Motor neuron (in vitro differentiated cells): Measurements from ENCODE around the gene SIX5. TPM values are rescaled to one million over a fixed set of nuclear protein-coding genes. Genes with fewer than 3 reads are reported as not detected.

ENCODE experiments used
- ATAC-seq, 8 experiments: fragments of 200-7000 bp; cut with Tn5 transposase; replicated peaks in 6 of 8; 2 replicates each; pipeline ENCODE4 v1.8.0; 2021; ENCODE audit warnings: mild to moderate bottlenecking in 8 of 8, moderate library complexity in 8 of 8
- H3K27ac ChIP-seq, 2 donors: fragments of 250-450 bp; sonication (Bioruptor Pico); 2 replicates each; pipeline ENCODE4 v1.9.0; 2021; ENCODE audit warnings: antibody characterized with exemption in 2 of 2, mild to moderate bottlenecking in 2 of 2, moderate library complexity in 1 of 2
- H3K4me1 ChIP-seq, 2 donors: fragments of 250-450 bp; sonication (Bioruptor Pico); replicated peaks in 1 of 2; 2 replicates each; pipeline ENCODE4 v1.6.1; 2021; ENCODE audit warnings: antibody characterized with exemption in 2 of 2, mild to moderate bottlenecking in 2 of 2, moderate library complexity in 1 of 2
- H3K4me3 ChIP-seq, 5 donors: fragments of 250-450 bp; sonication (Bioruptor Pico); 2 replicates each; pipeline ENCODE4 v1.9.0; 2021; ENCODE audit warnings: antibody characterized with exemption in 5 of 5, mild to moderate bottlenecking in 5 of 5, moderate library complexity in 4 of 5
- WGBS, 10 experiments: fragments of 450-650 bp; shearing (Covaris generic); methylation state at CpG; one replicate each; pipeline ENCODE4 v1.0.0; 2022; 5-methylcytosine and 5-hydroxymethylcytosine counted together
- in situ Hi-C, 9 experiments: fragments of 400-800 bp; cut with MboI; loops; one replicate each; pipeline ENCODE4 v1.15.0; 2021; ENCODE audit warnings: low sequenced_read_pairs in 9 of 9, low pct_unique_long_range_greater_than_20kb in 2 of 9; ENCODE audit not compliant: unreplicated experiment in 9 of 9
- total RNA-seq, 8 experiments: library from RNA; unstranded; fragments of 300-600 nt; gene quantifications; 2 replicates each; pipeline versions ENCODE4 v1.2.3 to v1.2.4, GENCODE V29; 2022

SIX5 gene
- 10 to 100 TPM in 1 of 8 experiments, 1 to 10 TPM in 7; 2.5 to 12.9 (median 5.5) TPM for total RNA-seq

- peak; percentile 22 to 57 (median 52) for ATAC-seq
- WGBS, 10 experiments: 4% methylated on average over 15 of the region's 70 CpGs; no CpG with 5 or more reads in 9 of the 10 experiments
- peak within 1 kb of the TSS; percentile 40 to 71 (median 46) for H3K4me3 ChIP-seq
- in situ Hi-C loops: no loop called here
- peak within 1 kb of the TSS; percentile 81 to 87 for H3K27ac ChIP-seq
- H3K4me1 ChIP-seq: peaks cover 10 to 22% of the 10 kb centered on the region in 2 donors
These were observed at the start of gene SIX5 for GRCh38 chr19:45768984-45769782. TSS of gene SIX5 (minus strand) at chr19:45769252. CDS start at chr19:45768844, 408 bp downstream.

GRCh38 chr19:45817725-45818301 lies 48.8 kb upstream of the SIX5 start:
- WGBS, 10 experiments: 18 to 54% methylated on average over 3 to 5 of the region's 19 CpGs; no CpG with 5 or more reads in 8 of the 10 experiments
- peak in 2 of 8 experiments; percentile 2 to 3 for ATAC-seq
- peaks cover 18 to 25% of the 10 kb centered on the region in 2 donors for H3K4me1 ChIP-seq
- peak overlapping the region; percentile 12 to 31 for H3K27ac ChIP-seq
- in situ Hi-C loops: no loop called here
- no peak overlapping the region for H3K4me3 ChIP-seq

GRCh38 chr19:45817010-45817724 lies 48.1 kb upstream of the SIX5 start:
- ATAC-seq: peak; percentile 73 to 94 (median 79)
- peak overlapping the region; percentile 69 to 89 for H3K27ac ChIP-seq
- in situ Hi-C loops: no loop called here
- WGBS, 10 experiments: 0 to 80% (median 36%) methylated on average over 2 to 11 of the region's 24 CpGs; no CpG with 5 or more reads in 3 of the 10 experiments
- H3K4me1 ChIP-seq: peaks cover 18 to 25% of the 10 kb centered on the region in 2 donors
- peak overlapping the region in 3 of 5 donors; percentile 36 to 57 (median 47) for H3K4me3 ChIP-seq

DNA sequence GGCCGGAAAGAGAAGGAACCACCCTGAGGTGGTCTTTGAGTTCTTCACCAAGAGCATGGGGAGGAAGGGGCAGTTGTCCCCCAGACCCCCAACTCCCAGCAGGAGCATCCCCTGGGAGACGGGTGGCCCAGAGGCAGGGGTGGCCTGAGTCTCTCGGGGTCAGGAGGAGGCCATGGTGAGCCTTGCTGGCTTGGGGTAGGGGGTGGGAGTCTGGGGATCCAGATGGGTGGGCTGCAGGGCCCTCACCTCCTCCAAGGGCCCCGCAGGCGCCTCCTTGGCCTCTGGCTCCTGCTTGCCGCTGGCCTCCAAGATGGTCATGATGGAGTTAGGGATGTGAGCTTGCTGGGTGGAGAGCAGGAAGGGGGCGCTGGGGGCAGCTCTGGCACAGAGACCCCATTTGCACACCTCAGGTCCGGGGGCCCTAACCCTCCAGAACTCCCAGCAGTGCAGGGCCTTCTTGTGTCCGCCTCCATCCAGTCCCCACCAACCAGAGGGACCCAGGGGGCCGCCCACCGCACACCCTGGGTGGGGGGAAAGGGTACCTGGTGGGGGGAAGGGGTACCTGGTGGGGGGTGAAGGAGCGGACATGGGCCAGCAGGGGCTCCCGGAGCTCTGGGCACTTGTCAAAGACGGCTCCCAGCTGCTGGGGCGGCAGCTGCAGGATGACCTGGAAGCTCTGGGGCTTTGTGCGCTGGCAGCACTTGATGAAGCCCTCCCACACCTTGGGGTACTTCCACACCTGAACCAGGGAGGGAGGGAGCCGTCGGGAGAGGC lies 47.4 kb upstream of the SIX5 start:
- peak overlapping the region; percentile 26 to 57 (median 36) for H3K4me3 ChIP-seq
- in situ Hi-C loops: no loop called here
- H3K27ac ChIP-seq: peak overlapping the region; percentile 69 to 89
- ATAC-seq: peak in 4 of 8 experiments; percentile 6 to 11 (median 8)
- 63 to 100% methylated on average over 2 of the region's 18 CpGs; no CpG with 5 or more reads in 8 of the 10 experiments for WGBS, 10 experiments
- peaks cover 18 to 25% of the 10 kb centered on the region in 2 donors for H3K4me1 ChIP-seq

GRCh38 chr19:45815481-45816216 lies 46.6 kb upstream of the SIX5 start:
- in situ Hi-C loops: no loop called here
- Histone ChIP-seq H3K4me3 (peak overlapping the region; percentile 26 to 57 (median 36)), H3K4me1 (peaks cover 18 to 25% of the 10 kb centered on the region in 2 donors), H3K27ac (peak overlapping the region; percentile 69 to 89)
- 0% methylated on average over 4 of the region's 44 CpGs; no CpG with 5 or more reads in 9 of the 10 experiments for WGBS, 10 experiments
- ATAC-seq: peak in 5 of 8 experiments; percentile 70 to 79 (median 72)

DNA sequence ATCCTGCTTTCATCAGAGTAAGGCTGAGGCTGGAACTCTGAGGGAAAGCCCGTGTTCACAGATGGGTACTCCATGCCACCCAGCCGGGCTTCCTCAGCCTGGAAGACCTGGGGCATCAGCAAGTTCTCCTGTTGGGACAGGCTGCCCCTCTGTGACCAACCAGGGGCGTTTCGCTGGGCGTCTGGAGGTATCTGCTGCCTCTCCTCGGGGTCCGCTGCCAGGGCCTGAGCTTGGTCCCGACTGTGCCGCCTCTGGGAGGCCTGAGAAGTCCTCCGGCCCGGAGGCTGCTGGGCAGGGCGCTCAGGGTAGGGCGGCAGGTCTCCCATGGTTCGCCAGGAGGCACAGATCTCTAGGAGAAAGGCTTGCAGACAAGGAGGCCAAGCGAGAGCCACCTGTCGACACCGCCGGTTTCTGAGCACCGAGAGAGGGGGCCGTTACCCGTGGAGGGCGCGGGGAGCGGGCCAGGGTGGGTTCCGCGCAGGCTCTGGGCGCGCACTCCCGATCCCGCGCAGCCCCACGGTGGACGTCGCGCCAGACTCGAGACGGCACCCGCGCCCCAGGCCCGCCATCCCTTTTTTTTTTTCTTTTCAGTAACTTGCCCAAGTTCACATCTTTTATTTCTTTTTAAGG lies 45.9 kb upstream of the SIX5 start, which contains the start of gene RSPH6A:
TSS of gene RSPH6A (minus strand) at position 458 of the 630 bp plus-strand sequence. CDS start at position 326, 132 bp downstream.
- 35% methylated on average over 5 of the region's 40 CpGs; no CpG with 5 or more reads in 9 of the 10 experiments for WGBS, 10 experiments
- ATAC-seq: peak in 5 of 8 experiments; percentile 1 to 18 (median 6)
- peak within 1 kb of the TSS; percentile 69 to 89 for H3K27ac ChIP-seq
- H3K4me1 ChIP-seq: peaks cover 18 to 25% of the 10 kb centered on the region in 2 donors
- in situ Hi-C loops: no loop called here
- H3K4me3 ChIP-seq: peak within 1 kb of the TSS; percentile 26 to 57 (median 36)

DNA sequence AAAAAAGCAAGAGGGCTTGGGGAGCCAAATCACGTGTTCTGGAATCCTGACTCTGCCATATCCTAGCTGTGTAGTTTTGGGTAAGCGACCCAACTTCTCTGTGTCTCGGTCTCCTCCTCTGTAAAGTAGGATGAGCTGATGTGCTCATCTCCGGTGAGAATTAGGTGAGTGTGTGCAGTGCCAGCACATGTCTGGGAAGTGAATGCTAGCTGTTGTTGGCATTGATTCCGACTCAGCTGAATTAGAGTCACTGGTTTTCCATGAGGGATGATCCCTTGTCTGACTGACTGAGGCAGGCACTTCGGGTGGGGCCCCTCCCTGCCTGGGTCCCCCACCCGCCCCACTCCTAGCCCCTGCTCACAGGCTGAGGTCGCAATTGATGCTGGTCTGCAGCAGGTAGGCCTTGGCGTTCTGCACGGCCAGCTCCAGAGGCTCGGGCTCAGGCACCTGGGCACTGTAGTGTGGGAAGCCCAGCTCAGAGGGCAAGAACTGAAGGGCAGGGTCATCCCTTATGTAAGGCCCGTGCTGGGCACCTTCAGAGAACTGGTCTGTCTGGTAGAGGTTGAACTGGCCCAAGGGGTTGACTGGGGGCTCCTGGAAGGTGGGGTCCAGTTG lies 45.2 kb upstream of the SIX5 start:
- H3K4me1 ChIP-seq: peaks cover 18 to 25% of the 10 kb centered on the region in 2 donors
- 80 to 100% (median 87%) methylated on average over 1 to 5 of the region's 12 CpGs; no CpG with 5 or more reads in 4 of the 10 experiments for WGBS, 10 experiments
- H3K27ac ChIP-seq: no peak overlapping the region
- H3K4me3 ChIP-seq: peak overlapping the region in 1 of 5 donors; percentile 57
- in situ Hi-C loops: no loop called here
- no peak for ATAC-seq

DNA sequence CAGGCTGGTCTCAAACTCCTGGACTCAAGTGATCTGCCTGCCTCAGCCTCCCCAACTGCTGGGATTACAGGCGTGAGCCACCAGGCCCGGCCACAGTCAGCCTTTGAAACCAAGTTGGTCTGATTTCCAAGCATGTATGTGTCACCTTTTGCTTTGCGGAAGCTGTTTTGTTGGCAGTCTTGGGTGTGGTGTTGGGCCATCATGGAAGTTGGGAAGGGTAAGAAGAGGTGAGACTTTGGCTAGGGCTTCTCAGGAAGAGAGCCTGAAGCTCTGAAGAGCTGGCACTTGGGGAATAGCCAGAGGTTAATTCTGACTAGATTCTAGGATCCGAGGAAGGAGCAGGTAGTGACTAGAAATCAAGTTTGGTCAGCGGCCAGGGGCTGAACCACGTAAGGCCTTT lies 43.2 kb upstream of the SIX5 start:
- whole genome bisulfite sequencing, 10 experiments: 74 to 100% (median 85%) methylated on average over 1 to 6 of the region's 6 CpGs; no CpG with 5 or more reads in 1 of the 10 experiments
- Histone ChIP-seq H3K27ac (no peak overlapping the region), H3K4me1 (peaks cover 10 to 15% of the 10 kb centered on the region in 2 donors), H3K4me3 (no peak overlapping the region)
- no peak for ATAC-seq
- in situ Hi-C loops: no loop called here

- H3K4me3 ChIP-seq: no peak overlapping the region
- peaks cover 0 to 2% of the 10 kb centered on the region in 2 donors for H3K4me1 ChIP-seq
- 0 to 86% (median 64%) methylated on average over 1 to 7 of the region's 7 CpGs; no CpG with 5 or more reads in 3 of the 10 experiments for WGBS, 10 experiments
- in situ Hi-C loops: no loop called here
- no peak overlapping the region for H3K27ac ChIP-seq
- peak; percentile 18 to 61 (median 32) for ATAC-seq
These were observed 40.6 kb upstream of the SIX5 start for GRCh38 chr19:45809643-45810159.

- ATAC-seq: no peak
- in situ Hi-C loops: no loop called here
- Histone ChIP-seq H3K27ac (no peak overlapping the region), H3K4me3 (no peak overlapping the region), H3K4me1 (no peaks in the 10 kb centered on the region)
These were observed 36.7 kb upstream of the SIX5 start for GRCh38 chr19:45805719-45806118.

DNA sequence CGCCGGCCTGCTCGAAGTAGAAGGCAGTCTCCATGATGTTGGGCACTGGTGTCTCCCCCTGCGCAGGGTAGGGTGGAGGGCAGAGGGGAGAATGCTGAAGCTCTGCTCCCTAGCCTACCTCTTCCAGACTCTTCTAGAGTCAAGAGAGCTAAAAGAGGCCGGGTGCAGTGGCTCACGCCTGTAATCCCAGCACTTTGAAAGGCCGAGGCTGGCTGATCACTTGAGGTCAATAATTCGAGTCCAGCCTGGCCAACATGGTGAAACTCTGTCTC lies 35.8 kb upstream of the SIX5 start:
- 60 to 95% (median 89%) methylated on average over 1 to 6 of the region's 8 CpGs; no CpG with 5 or more reads in 2 of the 10 experiments for WGBS, 10 experiments
- no peak for ATAC-seq
- Histone ChIP-seq H3K4me3 (no peak overlapping the region), H3K27ac (no peak overlapping the region), H3K4me1 (no peaks in the 10 kb centered on the region)
- in situ Hi-C loops: no loop called here
